GM12873 (cell line): ENCODE measurements around the gene OLR1.

Source experiments
- CTCF ChIP-seq: IDR thresholded peaks from 2 replicates; pipeline ENCODE4 v1.5.1; 2012; ENCODE audit warnings: low read depth, mild to moderate bottlenecking, moderate library complexity, low read length, control low read depth; ENCODE audit not compliant: insufficient read depth; ENCODE audit errors: missing control alignments

OLR1 gene

GRCh38 chr12:10186299-10186698 is 14.4 kb upstream of the OLR1 start:
- TF ChIP-seq CTCF = no peak

GRCh38 chr12:10184261-10184843 is 12.4 kb upstream of the OLR1 start:
- no peak for TF ChIP-seq CTCF

GRCh38 chr12:10182354-10183049 is 10.6 kb upstream of the OLR1 start:
- no peak for TF ChIP-seq CTCF

- no peak for TF ChIP-seq CTCF
Measured at GRCh38 chr12:10179776-10180181, 7.8 kb upstream of the OLR1 start.

- no peak for TF ChIP-seq CTCF
Measured at GRCh38 chr12:10178821-10179220, 6.9 kb upstream of the OLR1 start, which contains the start of gene TMEM52B. TSS of gene TMEM52B (plus strand) at chr12:10179032. CDS start at chr12:10179575, 543 bp downstream.

GRCh38 chr12:10175846-10176636 is 4.1 kb upstream of the OLR1 start:
- TF ChIP-seq CTCF = no peak

GRCh38 chr12:10174986-10175614 is 3.2 kb upstream of the OLR1 start:
- no peak for TF ChIP-seq CTCF
